GM04504 (cell line): ENCODE measurements around the gene FGF18.
A peak's percentile ranks its signal among the peaks of the same experiment; 100 is the strongest.
"Not testable (repeated sequence)": the region's sequence is repeated elsewhere in the genome, so short reads cannot be mapped to it uniquely, and the experiment has no call there.

ENCODE experiments used
- DNase-seq: peaks from one replicate; pipeline ENCODE4 v3.0.0-alpha.2; 2012; ENCODE audit warnings: low read depth

Gene FGF18

GRCh38 chr5:171401167-171401947 lies 18.1 kb upstream of the FGF18 start:
- DNase-seq, result no peak

- DNase-seq, result not testable (repeated sequence)
These were observed 16.7 kb upstream of the FGF18 start for GRCh38 chr5:171402751-171403150.

- no peak for DNase-seq
These were observed 13.8 kb upstream of the FGF18 start for GRCh38 chr5:171405615-171406014.

- no peak for DNase-seq
These were observed 12.2 kb upstream of the FGF18 start for GRCh38 chr5:171407234-171407633.

GRCh38 chr5:171409164-171410136 lies 10.0 kb upstream of the FGF18 start:
- no peak for DNase-seq

GRCh38 chr5:171410181-171410580 lies 9.3 kb upstream of the FGF18 start:
- no peak for DNase-seq

- DNase-seq, result no peak
These were observed 7.3 kb upstream of the FGF18 start for GRCh38 chr5:171412186-171412585.

GRCh38 chr5:171413153-171413910 lies 6.1 kb upstream of the FGF18 start:
- DNase-seq, result no peak

GRCh38 chr5:171413993-171414392 lies 5.5 kb upstream of the FGF18 start:
- not testable (repeated sequence) for DNase-seq

- no peak for DNase-seq
These were observed 4.2 kb upstream of the FGF18 start for GRCh38 chr5:171415115-171415730.

- no peak for DNase-seq
These were observed 3.0 kb upstream of the FGF18 start for GRCh38 chr5:171416160-171417049.

GRCh38 chr5:171418316-171418981 lies 998 bp upstream of the FGF18 start:
- peak; percentile 60 for DNase-seq

GRCh38 chr5:171419688-171420430 lies 412 bp downstream of the FGF18 start:
- DNase-seq, result no peak

GRCh38 chr5:171420431-171421241 lies 1.2 kb downstream of the FGF18 start:
- peak; percentile 53 for DNase-seq

- no peak for DNase-seq
These were observed 2.1 kb downstream of the FGF18 start for GRCh38 chr5:171421331-171422262.

- no peak for DNase-seq
These were observed 3.0 kb downstream of the FGF18 start for GRCh38 chr5:171422495-171422894.

- DNase-seq, result no peak
These were observed 3.6 kb downstream of the FGF18 start for GRCh38 chr5:171422902-171423663.
